A549 (cell line): ENCODE data around the gene MRM3.

Source experiments
- BHLHE40 ChIP-seq: IDR thresholded peaks from 2 replicates; pipeline ENCODE4 v1.6.1; 2012; ENCODE audit warnings: low read depth, low read length, inconsistent platforms
- CHD2 ChIP-seq: fragments of 150-350 bp; IDR thresholded peaks from 2 replicates; pipeline ENCODE4 v1.6.1; 2014; ENCODE audit warnings: low read length; ENCODE audit not compliant: partially characterized antibody
- CTCF ChIP-seq: fragments of >200 bp; sonication (Bioruptor Twin); formaldehyde crosslinking; IDR thresholded peaks from 3 replicates; pipeline ENCODE4 v1.5.1; 2016
- JUN ChIP-seq, 2 experiments: fragments of >200 bp; sonication (Bioruptor Twin); formaldehyde crosslinking; IDR thresholded peaks; 2 replicates in 1 of 2; 3 replicates in 1 of 2; pipeline ENCODE4 v1.6.1; 2016 to 2017
- KDM5A ChIP-seq: fragments of 200-600 bp; sonication (generic); IDR thresholded peaks from 2 replicates; pipeline ENCODE4 v1.6.1; 2016; ENCODE audit warnings: antibody characterized with exemption, mild to moderate bottlenecking
- MAZ ChIP-seq: fragments of 150-350 bp; IDR thresholded peaks from 2 replicates; pipeline ENCODE4 v1.6.1; 2014; ENCODE audit warnings: antibody characterized with exemption, low read depth, low read length, borderline replicate concordance
- RAD21 ChIP-seq, 2 experiments: fragments of >200 bp in 1 of 2; sonication (Bioruptor Twin) in 1 of 2; formaldehyde crosslinking in 1 of 2; IDR thresholded peaks in 1 of 2; conservative IDR thresholded peaks in 1 of 2; 2 replicates in 1 of 2; 3 replicates in 1 of 2; pipeline ENCODE4 v1.6.1; 2012 to 2018; ENCODE audit warnings: inconsistent platforms in 1 of 2
- RFX5 ChIP-seq: fragments of 450-650 bp; IDR thresholded peaks from 2 replicates; pipeline ENCODE4 v1.7.1; 2014; ENCODE audit warnings: antibody characterized with exemption, mild to moderate bottlenecking, moderate library complexity
- SMC3 ChIP-seq: fragments of >200 bp; sonication (Bioruptor Twin); formaldehyde crosslinking; IDR thresholded peaks from 3 replicates; pipeline ENCODE4 v1.6.1; 2018; ENCODE audit warnings: inconsistent platforms

DNA sequence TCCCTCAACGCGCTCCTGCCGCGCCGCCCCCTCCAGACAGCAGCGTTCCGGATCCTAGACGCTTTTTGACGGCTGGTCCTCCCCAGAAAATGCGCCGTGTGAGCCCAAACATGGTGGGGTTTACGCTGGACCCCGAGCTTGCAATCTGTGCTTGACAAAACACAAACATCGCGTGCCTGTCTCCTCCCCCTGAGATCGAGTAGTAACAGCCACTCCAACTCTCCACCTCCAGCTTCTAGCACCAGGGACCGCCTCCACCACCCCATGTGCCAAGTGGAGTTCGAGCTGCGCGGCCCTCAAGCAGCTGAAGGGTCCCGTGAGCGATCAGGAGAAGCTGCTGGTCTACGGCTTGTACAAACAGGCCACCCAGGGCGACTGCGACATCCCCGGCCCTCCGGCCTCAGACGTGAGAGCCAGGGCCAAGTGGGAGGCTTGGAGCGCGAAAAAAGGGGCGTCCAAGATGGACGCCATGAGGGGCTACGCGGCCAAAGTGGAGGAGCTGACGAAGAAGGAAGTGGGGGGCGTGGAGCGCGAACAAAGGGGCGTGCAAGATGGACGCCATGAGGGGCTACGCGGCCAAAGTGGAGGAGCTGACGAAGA, 29.4 kb upstream of the MRM3 start:
- TF ChIP-seq JUN (IDR thresholded peaks at IDR 0.05) (no peak), CTCF (no peak), CHD2 (no peak), RAD21 (conservative IDR thresholded peaks at IDR 0.05 in 1 of 2, IDR thresholded peaks at IDR 0.05 in 1 of 2) (no peak), KDM5A (no peak), MAZ (no peak), BHLHE40 (no peak), SMC3 (no peak), RFX5 (no peak)
